T47D (cell line): Measurements from ENCODE around the gene ZMYM1.

Source experiments
- DNase-seq, 2 experiments: peaks; one replicate each; pipeline versions ENCODE4 v3.0.0 to v3.0.0-alpha.2; 2011 to 2012; ENCODE audit warnings: low read depth in 1 of 2, low spot score in 1 of 2
- JUND ChIP-seq: IDR thresholded peaks from 2 replicates; pipeline ENCODE4 v1.6.1; 2012; ENCODE audit warnings: low read depth
- in situ Hi-C: cut with HindIII; loops from 2 replicates; pipeline ENCODE4 v1.10.0; 2016; ENCODE audit warnings: low sequenced_read_pairs, low pct_unique_long_range_greater_than_20kb

The ZMYM1 gene

DNA sequence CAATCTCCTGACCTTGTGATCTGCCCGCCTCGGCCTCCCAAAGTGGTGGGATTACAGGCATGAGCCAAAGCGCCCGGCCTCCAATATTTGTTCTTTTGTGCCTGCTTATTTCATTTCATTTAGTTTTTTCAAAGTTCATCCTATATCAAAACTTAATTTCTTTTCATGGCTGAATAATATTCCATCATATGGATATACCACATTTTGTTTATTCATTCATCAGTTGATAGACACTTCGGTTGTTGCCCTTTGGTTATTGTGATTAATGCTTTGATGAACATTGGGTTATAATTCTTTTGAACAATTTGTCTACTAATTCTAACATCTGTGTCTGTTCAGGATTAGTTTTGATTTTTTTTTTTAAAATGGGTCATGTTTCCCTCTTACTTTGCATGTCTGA, 72.0 kb downstream of the ZMYM1 start:
- in situ Hi-C loops = no loop called here
- TF ChIP-seq JUND = no peak
- no peak for DNase-seq

DNA sequence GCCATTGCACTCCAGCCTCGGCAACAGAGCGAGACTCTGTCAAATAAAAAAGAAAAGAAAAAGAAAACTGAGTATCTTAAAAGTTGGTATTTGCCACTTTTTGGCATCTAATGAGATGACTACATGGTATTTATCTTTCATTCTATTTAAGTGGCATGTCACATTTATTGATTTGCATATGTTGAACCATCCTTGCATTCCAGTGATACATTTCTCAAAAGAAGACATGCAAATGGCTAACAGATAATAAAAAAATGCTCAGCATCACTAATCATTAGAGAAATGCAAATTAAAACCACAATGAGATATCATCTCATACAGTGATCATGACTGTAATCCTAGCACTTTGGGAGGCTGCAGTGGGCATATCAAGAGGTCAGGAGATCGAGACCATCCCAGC, 85.7 kb downstream of the ZMYM1 start:
- DNase-seq = no peak

More for the DNA sequence above, 85.7 kb downstream of the ZMYM1 start:
- TF ChIP-seq JUND = no peak
- in situ Hi-C loops = no loop called here
